ENCODE results near the gene DYRK1B.

- TF ChIP-seq EZH2 (IDR thresholded peaks at IDR 0.05; ENCODE audit: borderline replicate concordance, low read depth, low read length, poor library complexity, severe bottlenecking) = no peak
- TF ChIP-seq CTCF (conservative IDR thresholded peaks at IDR 0.05; ENCODE audit: low read depth, low read length) = no peak
Observed at GRCh38 chr19:39852882-39853281, 18.9 kb upstream of the DYRK1B start.

All from A673 (cell line).